HG03060 (cell line): Measurements from ENCODE around the gene FFAR4.
"Not testable (repeated sequence)": the region's sequence is repeated elsewhere in the genome, so short reads cannot be mapped to it uniquely, and the experiment has no call there.

Source experiments
- ATAC-seq: cut with Tn5 transposase; IDR thresholded peaks from one replicate; pipeline ENCODE4 v1.9.1; 2021; ENCODE audit warnings: low read depth, moderate number of reproducible peaks; ENCODE audit not compliant: unreplicated experiment

Gene FFAR4

GRCh38 chr10:93566435-93567276 lies at the start of gene FFAR4:
TSS of gene FFAR4 (plus strand) at chr10:93566665. CDS start at chr10:93566721, 56 bp downstream.
- no peak for ATAC-seq

- no peak for ATAC-seq
These were observed 47.9 kb upstream of the FFAR4 start for GRCh38 chr10:93518531-93518930.

- ATAC-seq: no peak
These were observed 31.2 kb upstream of the FFAR4 start for GRCh38 chr10:93535293-93535692.

DNA sequence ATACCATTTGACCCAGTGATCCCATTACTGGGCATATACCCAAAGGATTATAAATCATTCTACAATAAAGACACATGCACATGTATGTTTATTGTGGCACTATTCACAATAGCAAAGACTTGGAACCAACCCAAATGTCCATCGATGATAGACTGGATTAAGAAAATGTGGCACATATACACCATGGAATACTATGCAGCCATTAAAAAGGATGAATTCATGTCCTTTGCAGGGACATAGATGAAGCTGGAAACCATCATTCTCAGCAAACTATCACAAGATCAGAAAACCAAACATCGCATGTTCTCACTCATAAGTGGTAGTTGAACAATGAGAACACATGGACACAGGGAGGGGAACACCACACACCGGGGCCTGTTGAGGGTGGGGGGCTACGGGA lies 25.6 kb upstream of the FFAR4 start:
- ATAC-seq: not testable (repeated sequence)

DNA sequence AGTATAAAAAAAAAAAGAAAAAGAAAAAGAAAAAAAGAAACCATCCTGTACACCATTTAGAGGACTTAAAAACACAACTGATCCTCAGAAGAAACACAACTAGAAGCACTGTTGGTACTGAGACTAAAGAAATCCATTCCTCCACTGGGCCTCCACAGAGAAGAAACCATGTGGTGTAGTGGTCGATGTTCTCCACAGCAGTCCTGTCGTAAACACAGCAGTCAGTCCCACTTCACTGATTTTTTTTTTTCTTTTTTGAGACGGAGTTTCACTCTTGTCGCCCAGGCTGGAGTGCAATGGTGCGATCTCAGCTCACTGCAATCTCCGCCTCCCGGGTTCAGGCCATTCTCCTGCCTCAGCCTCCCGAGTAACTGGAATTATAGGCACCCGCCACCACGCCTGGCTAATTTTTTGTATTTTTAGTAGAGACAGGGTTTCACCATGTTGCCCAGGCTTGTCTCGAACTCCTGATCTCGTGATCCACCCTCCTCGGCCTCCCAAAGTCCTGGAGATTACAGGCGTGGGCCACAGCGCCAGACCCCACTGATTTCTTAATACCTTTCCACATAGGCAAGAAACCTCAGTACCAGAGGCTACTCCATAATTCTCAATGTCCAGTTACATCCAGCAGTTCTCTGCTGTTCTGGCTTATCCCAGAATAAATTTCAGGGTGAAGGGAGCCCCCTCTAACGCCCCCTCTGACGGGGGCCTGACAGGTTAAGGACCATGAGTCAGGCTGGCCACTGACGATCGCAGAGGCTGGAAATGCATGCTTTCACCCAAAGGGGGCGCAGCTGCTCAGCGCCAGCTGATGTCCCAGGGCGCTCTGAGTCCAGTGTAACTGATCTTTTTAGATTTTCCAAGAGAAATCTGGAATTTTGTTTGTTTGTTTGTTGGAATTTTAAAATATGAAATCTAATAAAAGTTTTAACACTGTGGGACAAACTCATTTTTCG lies 24.8 kb upstream of the FFAR4 start:
- no peak for ATAC-seq

- no peak for ATAC-seq
These were observed 24.1 kb upstream of the FFAR4 start for GRCh38 chr10:93542358-93542791.

DNA sequence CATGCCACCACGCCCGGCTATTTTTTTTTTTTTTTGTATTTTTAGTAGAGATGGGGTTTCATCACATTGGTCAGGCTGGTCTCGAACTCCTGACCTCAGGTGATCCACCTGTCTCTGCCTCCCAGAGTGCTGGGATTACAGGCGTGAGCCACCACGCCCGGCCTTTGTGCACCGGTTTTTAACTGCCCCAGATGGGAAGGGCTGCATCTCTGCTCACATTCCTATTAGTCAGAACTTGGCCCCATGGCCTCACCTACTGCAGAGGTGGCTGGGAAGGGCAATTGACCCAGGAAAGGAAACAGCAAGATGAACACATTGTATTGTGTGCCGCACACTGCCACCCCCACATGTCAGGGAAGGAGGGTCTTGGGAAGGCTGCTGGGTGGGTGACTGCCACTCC lies 19.5 kb upstream of the FFAR4 start:
- not testable (repeated sequence) for ATAC-seq

GRCh38 chr10:93547522-93547921 lies 18.9 kb upstream of the FFAR4 start:
- ATAC-seq: no peak

GRCh38 chr10:93548376-93549071 lies 17.9 kb upstream of the FFAR4 start:
- ATAC-seq: no peak

GRCh38 chr10:93550606-93551005 lies 15.9 kb upstream of the FFAR4 start:
- ATAC-seq: no peak

- ATAC-seq: no peak
These were observed 13.7 kb upstream of the FFAR4 start for GRCh38 chr10:93552780-93553179.

DNA sequence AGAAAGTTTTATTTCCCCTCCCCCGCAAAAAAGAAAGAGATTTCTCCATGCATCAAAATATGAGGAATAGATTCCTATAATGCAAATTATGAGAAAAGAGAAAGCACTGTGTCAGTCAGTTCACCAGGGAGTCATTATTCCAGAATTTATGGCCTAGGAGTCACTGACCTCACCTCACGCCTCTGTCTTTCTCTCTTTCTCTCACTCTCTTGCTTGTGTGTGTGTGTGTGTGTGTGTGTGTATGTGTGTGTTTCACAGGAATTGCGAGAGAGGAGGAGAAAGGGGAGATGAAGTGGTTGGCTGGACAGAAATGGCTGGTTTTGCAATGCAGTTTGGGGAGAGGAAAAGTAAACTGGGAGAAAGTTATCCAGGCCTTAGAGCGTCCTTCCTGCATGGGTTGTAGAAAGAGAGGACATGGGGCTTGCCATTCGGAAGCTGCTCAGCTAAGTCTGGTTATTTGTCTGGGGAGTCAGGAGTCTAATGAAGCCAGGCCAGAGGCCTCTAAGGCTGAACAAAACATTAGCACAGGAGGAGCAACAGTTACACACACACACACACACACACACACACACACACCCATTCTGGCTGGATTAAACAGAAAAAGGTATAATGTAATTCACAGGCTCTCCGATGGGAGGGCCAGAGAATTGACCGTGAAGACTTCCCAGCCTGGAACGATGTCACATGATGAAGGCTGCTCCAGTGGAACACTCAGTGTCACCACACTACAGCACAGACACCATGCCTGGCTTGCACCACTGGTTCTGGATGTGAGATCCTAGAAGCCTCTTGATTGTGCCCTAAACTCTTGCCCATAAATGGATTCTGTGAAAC lies 12.8 kb upstream of the FFAR4 start:
- ATAC-seq: no peak

GRCh38 chr10:93554316-93554663 lies 12.2 kb upstream of the FFAR4 start:
- ATAC-seq: no peak

DNA sequence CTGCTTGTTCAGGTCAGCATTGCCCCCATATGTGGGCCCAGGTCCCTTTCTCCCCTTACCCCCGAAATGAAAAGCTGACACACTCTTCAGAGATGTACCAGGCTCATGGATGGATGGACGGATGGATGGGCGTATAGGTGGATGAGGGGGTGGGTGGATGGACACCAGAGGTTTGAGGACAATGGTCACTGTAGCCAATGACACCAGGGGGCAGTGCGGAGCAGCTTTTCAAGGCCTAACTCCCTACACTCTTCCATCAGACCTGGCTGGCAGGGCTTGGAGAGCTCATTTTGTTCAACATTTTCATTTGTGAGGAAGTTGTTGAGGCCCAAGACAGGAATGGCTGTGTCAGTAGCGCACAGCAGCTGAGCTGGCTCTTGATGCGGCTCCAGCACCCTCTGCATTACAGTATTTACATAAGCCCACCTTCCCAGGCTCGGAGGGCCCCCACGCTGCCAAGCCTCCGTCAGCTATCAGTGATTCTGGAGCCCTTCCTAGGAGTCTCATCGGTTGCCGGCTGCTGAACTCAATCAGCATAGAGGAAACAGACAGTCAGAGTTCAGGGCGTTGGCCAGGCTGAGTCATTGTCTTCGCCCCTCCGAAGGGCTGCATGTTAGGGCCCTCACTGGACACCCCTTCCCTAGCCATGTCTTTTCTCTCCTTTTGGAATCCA lies 11.6 kb upstream of the FFAR4 start:
- ATAC-seq: no peak

DNA sequence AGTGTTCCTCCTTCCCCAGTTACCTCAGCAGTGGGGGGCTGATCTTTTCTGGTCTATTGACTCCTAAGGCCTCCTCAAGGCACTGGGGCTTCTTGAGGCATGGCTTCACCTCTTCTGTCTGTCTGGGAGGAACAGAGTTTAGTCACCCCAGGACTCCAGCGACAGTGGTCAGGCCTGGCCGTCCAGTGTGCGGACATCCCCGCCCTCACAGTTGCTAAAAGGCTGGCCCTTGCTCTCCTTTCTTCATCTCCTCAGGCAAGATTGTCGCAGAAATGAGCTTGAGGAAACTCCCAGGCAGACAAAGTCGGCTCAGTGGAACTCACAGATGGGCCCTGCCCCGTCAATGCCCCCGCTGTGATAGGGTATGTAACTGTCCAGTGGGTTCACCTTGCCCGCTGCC lies 7.0 kb upstream of the FFAR4 start:
- no peak for ATAC-seq

DNA sequence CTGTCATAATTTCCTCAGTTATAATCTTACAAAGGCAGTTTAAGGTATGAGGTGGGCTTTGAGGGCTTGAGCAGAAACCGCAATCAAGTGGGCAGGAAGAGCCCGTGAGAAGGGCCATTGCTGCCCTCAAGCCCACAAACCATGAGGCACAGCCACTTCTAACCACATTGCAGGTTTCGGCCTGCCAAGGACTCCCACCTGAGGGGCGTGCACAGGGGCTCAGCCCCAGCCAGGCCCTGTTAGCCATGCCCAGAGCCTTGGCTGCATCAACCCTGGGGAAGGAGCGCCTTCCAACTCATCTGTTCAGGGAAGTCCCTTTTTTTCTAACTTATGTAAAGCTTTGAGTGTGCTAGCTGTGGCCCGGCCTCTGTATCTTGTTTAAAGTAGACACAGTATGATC lies 5.9 kb upstream of the FFAR4 start:
- no peak for ATAC-seq

DNA sequence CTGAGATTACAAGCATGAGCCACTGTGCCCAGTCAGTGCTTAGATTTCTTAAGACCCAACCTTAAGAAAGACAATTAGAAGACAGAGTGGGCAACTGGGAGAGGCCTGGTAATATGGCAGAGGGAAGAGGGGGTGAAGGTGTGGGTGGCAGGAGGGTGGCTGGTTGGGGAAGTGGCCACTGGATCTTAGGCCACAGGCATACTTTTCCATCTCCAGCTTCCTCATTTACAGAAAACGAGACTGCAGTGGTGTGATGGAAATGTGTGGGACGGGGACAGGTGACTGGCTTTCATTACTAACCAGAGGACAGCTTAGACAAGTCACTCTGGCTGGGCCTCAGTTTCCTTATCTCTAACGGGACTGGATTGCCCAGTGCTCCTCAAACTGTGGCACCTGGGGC lies 1.0 kb upstream of the FFAR4 start:
- ATAC-seq: no peak

- no peak for ATAC-seq
These were observed 1.0 kb downstream of the FFAR4 start for GRCh38 chr10:93567277-93568104.

GRCh38 chr10:93568105-93568390 lies 1.6 kb downstream of the FFAR4 start:
- no peak for ATAC-seq
